SKM-1 treated with dmso at 0.1 percent for 144 hours (cell line): ENCODE measurements around the gene GSE1.
"Not testable (repeated sequence)": the region's sequence is repeated elsewhere in the genome, so short reads cannot be mapped to it uniquely, and the experiment has no call there.

ENCODE experiments used
- DNase-seq: peaks from one replicate; lab custom pipeline; 2025; ENCODE audit not compliant: unreplicated experiment; lab: John Stamatoyannopoulos, UW

The GSE1 gene

GRCh38 chr16:85589688-85590505 is 23.2 kb upstream of the GSE1 start:
- no peak for DNase-seq

- no peak for DNase-seq
Measured at GRCh38 chr16:85590506-85590832, 22.7 kb upstream of the GSE1 start.

DNA sequence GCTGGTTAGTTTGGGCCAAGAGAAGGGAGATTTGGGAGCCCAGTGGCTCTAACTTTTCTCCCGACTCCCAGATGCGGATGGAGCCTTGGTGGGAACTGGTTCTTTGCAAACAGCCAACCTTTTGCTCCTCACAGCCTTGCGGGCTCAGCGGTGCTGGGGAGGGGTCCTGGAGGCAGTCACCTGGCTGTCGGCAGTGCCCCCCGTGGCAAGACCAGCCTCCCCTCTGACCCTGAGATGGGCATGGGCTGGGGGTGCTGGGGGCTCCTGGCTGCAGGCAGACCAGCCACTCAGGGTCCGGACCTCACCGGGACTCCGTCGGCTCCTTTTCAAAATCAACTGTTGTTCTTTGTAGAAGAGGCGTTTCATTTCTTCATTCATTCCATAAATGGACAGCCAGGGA is 21.7 kb upstream of the GSE1 start:
- no peak for DNase-seq

- not testable (repeated sequence) for DNase-seq
Measured at GRCh38 chr16:85592277-85592676, 20.8 kb upstream of the GSE1 start.

GRCh38 chr16:85592700-85593493 is 20.2 kb upstream of the GSE1 start:
- no peak for DNase-seq

DNA sequence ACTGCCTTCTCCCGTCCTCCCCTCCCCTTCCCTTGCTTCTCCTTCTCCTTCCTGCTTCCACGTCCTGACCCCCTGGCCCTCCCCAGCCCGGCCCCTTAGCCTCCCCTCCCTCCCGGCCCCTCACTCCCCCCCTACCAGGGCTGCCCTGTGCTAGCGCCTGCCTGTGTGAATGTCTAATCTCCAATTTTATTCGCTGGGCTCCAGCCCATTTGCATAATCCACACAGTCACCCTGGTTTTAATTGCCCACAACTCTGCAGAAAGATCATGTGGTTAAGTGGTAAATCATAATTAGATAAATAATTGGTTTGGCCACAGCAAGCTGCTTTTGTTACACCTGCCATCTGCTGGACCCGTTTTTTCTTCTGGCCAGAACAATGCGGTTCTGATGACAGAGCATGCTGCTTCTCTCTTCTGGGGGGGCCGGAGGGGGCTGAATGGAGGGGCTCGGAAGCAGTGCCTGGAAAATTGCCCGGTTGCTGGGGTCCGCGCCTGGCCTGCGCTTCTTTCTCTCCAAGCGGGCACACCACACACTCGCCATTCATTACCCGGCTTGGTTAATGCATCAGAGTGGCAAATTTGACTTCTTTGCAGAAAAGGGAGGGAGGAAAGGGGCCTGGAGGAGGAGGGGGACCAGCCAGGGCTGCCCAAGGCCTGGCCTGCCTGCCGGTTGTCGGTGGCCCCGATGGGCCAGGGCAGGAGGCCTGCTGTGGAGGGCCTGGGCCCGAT is 19.5 kb upstream of the GSE1 start:
- DNase-seq = no peak

DNA sequence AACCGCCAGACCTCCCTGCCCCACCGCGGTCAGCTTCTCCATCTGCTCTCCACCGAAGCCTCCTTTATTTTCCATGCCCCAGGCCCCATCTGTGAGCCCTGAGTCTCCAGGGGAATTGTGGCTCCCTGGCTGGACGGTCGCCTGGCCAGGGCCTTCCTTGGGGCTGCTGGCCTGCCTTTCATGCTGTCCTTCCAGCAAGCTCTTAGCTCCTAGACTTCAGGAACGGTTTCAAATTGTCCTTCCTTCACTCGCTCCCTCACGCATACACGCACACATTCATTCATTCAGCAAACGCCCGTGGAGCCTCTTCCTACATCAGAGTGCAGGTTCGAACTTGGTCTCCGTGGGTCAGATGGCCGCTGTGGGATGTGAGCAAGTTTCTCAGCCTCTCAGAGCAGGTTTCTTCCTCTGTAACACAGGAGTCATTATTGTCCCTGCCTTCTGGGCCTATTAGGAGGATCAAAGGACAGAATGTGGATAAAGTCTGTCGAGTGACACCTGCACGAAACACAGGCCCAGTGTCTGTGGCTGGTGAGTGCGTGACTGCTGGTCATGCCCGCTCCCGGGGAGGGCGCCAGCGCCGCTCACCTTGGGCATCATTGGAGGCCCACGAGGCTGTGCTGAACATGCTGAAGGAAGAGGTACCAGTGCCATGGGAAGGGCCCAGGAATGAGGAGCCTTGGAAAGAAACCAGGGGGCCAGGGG is 18.7 kb upstream of the GSE1 start:
- no peak for DNase-seq

DNA sequence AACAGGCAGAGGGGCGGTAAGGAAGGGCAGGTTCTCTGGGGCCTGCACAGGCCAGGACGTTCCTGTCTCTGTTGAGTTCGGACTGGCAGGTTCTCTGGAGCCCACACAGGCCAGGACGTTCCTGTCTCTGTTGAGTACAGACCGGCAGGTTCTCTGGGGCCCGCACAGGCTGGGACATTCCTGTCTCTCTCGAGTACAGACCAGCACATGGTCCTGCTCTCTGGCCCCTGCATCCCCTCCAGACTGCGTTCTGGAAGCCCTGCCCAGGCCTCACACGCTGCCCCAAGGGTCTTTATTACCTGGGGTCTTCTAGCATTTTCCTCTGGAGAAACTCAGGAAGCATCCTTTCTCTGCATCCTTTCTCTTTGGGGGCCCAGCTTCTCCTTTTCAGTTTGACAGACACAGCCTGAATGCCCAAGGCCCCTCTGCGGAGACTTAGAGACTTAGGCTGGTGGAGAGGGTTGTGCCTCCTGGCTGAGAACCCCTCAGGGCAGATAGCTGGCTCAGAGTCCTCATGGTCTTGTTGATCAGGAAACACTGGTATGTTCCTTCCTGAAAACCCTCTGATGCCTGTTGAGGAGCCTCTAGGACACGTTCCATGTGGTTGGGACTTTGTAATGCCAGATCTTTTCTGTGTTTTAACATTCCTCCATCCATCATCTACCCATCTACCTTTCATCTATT is 18.0 kb upstream of the GSE1 start:
- DNase-seq = no peak

DNA sequence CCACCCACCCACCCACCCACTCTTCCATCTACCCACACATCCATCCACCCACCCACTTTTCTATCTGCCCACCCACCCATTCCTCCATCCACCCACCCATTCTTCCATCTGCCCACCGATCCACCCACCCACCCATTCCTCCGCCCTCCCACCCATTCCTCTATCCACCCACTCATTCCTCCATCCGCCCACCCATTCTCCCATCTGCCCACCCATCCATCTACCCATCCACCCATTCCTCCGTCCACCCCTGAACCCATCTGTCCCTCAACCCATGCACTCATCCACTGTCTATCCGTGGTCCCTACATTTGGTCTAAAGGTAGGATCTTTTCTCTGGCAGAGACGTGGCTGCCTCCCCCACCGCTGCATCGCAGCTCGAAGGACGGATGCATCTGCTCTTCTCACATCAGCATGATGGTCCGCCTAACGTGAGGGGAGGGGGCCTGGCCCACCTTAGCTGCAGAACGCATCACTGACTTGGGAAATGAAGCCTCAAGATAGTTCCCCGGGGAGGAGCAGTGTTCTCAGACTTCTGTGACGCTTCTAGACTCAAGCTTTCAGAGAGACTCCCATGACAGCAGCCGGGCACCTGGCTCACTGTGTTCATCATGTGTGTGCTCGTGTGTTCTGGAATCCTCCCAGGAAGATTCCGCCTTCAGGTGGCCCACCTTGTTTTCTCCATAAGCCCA is 17.2 kb upstream of the GSE1 start:
- no peak for DNase-seq

- DNase-seq = no peak
Measured at GRCh38 chr16:85598141-85598540, 15.0 kb upstream of the GSE1 start.

- DNase-seq = no peak
Measured at GRCh38 chr16:85600078-85600477, 13.0 kb upstream of the GSE1 start.

- no peak for DNase-seq
Measured at GRCh38 chr16:85600530-85601271, 12.4 kb upstream of the GSE1 start.

DNA sequence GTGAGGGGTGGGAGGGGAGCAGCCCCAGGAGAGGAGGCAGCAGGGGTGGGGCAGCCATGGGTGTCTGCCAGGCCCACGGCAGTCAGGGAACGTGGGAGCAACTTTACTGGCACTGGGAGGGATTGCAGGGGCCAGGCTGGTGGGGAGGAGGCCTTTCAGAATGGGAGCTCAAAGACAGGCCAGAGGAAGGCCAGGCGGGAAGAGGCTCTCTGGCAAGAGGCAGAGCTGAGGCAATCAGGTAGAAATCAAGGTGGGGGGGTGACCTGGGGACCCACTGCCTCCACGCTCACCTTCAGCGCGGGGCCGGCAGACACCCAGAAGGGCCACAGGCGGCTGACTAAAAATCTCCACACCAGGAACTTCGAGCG is 11.9 kb upstream of the GSE1 start:
- no peak for DNase-seq

- DNase-seq = no peak
Measured at GRCh38 chr16:85601730-85602401, 11.3 kb upstream of the GSE1 start.

DNA sequence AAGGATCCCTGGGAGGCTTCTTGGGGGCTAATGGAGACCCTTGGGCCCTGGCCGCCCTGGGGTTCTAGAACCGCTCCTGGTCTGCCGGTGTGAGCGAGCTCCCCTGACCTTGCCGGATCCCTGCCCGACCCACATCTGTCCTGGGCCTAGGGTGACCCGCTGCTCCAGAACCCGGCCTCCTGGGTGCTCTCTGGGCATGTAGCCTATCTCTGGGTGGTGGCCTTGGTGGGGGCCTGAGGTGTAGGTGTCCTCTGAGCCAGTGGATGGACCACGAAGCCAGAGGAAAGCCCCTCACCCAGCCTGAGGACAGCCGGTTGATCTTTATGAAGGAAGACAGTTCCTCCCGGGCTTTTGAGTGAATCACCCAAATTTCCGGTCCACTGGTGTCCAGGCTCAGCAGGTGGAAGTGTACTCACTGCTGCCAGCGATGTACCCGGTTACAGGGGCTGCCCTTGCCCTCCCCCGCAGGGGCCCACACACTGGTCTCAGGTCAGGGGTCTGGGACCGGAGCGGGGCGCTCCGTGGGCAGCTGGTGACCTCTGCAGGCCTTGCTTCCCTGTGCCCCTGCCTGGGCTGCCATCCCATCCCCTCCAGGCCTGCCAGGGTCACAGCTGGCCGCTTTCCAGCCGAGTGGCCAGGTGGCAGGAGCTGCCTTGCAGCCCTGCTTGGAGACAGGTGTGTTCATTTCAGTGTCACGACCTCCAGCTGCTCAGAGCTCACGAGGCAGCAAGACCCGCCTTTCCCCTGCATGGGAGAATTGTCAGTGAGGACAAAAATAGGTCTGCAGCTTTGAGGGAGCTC is 10.5 kb upstream of the GSE1 start:
- no peak for DNase-seq

GRCh38 chr16:85603203-85603755 is 9.8 kb upstream of the GSE1 start:
- no peak for DNase-seq

DNA sequence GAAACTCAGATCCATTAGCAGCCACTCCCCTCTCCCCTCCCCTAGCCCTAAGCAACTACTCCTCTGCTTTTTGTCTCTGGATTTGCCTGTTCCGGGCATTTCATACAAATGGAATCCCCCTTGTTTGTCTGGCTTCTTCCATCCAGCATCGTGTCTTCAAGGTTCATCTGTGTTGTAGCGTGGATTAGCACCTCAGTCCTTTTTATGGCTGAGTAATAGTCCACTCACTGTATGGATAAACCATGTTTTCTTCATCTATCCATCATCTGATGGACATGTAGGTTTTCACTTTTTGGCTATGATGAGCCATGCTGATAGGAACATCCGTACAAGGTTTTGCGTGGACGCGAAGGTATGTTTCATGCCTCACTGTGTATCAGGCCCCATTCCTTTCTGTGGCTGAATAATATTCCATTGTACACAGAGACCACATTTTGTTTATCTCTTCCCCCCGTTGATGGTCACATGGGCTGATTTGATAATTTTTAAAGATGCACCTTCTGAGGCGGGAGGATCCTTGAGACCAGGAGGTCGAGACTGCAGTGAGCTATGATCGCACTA is 8.9 kb upstream of the GSE1 start:
- no peak for DNase-seq
